ENCODE measurements around the gene UNKL.
"Not testable (repeated sequence)": the region's sequence is repeated elsewhere in the genome, so short reads cannot be mapped to it uniquely, and the experiment has no call there.

UNKL gene

DNA sequence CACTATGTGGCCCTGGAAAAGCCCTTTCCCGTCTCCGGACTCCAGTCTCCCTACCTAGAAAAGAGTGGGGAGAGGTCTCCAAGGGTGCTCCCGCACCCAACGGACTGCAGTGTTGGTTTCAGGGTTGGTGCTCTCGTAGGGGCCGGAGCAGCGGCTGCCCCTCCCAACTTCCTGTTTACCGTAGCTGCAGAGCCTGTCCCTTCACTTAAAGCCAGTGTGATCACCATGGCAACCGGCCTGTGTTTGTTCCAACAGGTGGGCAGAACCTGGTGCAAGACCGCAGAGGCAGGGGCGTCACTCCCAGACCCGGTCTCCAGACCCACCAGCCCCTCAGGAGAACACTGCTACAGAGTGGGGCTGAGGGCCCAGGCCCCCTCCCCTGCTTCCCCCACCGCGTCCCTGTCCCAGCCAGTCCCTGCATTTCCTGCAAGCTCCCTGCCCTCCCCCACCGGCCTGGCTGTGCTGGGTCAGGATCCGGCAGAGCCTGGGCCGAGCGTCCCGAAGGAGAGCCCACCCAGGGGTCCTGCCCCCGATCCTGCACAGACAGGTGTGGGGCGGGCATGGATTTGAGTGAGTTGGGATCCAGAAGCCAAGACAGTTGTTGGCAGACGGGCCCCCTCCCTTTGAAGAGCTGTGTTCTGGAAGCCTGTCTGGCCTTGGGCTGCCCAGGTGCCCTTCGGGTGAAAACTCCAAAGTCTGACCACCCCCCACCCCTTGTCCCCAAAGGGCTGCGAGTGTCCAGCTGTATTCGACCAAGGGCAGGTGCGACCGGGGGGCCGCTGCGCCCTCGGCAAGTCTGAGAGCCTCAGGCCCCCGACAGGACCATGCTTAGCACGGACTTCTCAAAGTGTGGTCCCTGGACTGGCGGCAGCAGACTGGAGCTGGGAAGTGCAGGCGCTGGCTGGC, 82.5 kb downstream of the UNKL start:
- peaks cover 14 to 24% of the 10 kb centered on the region in 2 donors for H3K4me1 Mint-ChIP-seq (ENCODE audit: low read depth in 2 of 2)
- peak overlapping the region; percentile 92 to 94 for H3K27ac Mint-ChIP-seq
- ATAC-seq (replicated peaks): peak; percentile 74
- peak overlapping the region; percentile 83 to 88 for H3K4me3 Mint-ChIP-seq
- no peaks in the 10 kb centered on the region for H3K9me3 Mint-ChIP-seq
- peaks cover 0 to 15% of the 10 kb centered on the region in 2 donors for H3K27me3 Mint-ChIP-seq
- peak; percentile 70 to 76 (median 73) for DNase-seq
- peaks cover 14% of the 10 kb centered on the region for H3K36me3 Mint-ChIP-seq (ENCODE audit: insufficient read depth)

DNA sequence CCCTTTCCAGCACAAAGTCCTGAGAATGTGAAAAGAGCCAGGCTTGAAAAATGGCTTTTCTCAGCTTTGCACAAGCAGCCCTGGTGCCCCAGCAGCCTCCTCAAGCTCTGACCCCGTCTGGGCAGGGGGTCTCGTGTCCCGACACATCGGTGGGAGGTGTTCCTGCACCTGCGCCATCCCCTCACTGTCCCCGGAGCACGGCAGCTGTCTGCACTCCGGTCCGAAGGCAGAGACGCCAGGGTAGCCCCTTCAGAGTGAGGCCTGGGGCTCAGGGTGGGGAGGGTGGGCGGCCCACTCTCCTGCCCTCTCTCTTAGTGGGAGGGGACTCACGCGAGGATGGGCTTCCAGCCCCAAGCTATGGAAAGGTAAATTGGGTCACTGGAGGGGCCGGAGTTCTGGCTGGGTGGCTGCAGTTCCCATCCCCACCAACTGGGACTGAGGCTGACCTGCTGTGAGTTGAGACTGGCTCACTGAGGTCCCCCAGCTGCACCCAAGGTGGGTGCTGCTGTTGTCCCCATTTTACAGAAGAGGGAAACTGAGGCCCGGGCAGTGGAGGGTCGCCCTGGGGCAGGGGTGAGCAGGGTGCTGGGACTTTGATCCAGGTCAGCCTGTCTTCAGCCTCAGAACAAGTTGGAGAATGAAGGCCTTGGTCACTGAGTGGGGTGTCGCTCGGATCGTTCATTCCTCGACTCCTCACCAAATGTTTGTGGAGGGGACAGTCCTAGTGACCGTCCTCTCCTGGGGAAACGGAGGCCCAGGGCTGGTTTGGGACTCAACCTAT, 83.4 kb downstream of the UNKL start:
- Mint-ChIP-seq H3K4me1 (ENCODE audit: low read depth in 2 of 2) (peaks cover 14 to 24% of the 10 kb centered on the region in 2 donors), H3K4me3 (peak overlapping the region; percentile 83 to 88), H3K36me3 (ENCODE audit: insufficient read depth) (peaks cover 18% of the 10 kb centered on the region), H3K27ac (peak overlapping the region; percentile 92 to 94), H3K9me3 (no peaks in the 10 kb centered on the region), H3K27me3 (peaks cover 0 to 15% of the 10 kb centered on the region in 2 donors)
- ATAC-seq (replicated peaks) (no peak), DNase-seq (no peak)

DNA sequence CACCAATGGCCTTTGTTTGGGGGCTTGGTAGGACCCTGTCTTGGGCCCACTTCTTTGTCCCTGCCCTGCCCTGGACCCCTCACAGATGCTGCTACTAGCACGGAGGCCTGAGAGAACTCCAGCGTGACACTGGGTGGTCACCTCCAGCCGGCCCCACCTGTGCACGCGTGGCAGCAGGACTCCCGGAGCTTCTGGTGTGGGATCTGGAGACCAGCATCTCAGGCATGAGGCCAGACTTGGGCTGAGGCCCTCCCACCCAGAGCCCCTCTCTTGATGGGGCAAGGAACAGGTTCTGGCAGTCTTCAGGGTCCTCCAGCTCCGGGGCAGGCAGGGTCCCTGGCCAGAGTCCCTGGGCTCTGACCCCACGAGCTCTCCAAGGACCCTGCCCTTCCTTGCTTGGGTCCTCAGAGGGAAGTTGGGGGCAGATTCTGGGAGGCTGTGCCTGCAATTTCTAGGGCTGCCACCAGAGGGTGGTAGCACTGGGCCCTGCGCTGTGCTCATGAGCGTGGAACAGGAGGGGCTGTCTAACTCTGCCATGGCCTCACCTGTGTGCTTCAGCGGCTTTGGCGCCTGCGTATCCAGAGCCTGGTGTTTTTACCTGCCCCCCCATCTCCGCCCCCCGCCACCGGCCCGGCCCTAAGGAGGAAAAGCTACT, 84.1 kb downstream of the UNKL start:
- no peak overlapping the region for H3K27ac Mint-ChIP-seq
- H3K4me1 Mint-ChIP-seq (ENCODE audit: low read depth in 2 of 2): peaks cover 14 to 23% of the 10 kb centered on the region in 2 donors
- peaks cover 22% of the 10 kb centered on the region for H3K36me3 Mint-ChIP-seq (ENCODE audit: insufficient read depth)
- no peaks in the 10 kb centered on the region for H3K9me3 Mint-ChIP-seq
- DNase-seq (no peak), ATAC-seq (replicated peaks) (no peak)
- peaks cover 0 to 15% of the 10 kb centered on the region in 2 donors for H3K27me3 Mint-ChIP-seq
- H3K4me3 Mint-ChIP-seq: no peak overlapping the region

DNA sequence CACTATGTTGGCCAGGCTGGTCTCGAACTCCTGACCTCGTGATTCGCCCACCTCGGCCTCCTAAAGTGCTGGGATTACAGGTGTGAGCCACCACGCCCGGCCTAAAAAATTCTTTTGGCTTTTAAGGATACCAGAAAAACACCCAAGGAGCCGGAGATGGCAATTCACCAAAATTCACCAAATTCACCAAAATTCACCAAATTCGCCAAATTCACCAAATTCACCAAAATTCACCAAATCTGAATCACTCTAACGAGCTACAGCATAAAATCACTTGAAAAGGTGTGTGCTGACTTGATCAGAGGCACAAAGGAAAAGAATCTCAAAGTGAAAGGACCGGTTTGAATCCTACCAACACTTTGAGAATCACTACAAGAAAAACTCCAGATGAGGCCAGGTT, 85.5 kb downstream of the UNKL start:
- not testable (repeated sequence) for H3K27me3 Mint-ChIP-seq; ATAC-seq (replicated peaks); DNase-seq; H3K9me3 Mint-ChIP-seq
- Mint-ChIP-seq H3K36me3 (ENCODE audit: insufficient read depth) (peaks cover 32% of the 10 kb centered on the region), H3K4me1 (ENCODE audit: low read depth in 2 of 2) (peaks cover 14 to 17% of the 10 kb centered on the region in 2 donors), H3K4me3 (peak overlapping the region in 1 of 2 donors; percentile 46), H3K27ac (peak overlapping the region in 1 of 2 donors; percentile 55)

DNA sequence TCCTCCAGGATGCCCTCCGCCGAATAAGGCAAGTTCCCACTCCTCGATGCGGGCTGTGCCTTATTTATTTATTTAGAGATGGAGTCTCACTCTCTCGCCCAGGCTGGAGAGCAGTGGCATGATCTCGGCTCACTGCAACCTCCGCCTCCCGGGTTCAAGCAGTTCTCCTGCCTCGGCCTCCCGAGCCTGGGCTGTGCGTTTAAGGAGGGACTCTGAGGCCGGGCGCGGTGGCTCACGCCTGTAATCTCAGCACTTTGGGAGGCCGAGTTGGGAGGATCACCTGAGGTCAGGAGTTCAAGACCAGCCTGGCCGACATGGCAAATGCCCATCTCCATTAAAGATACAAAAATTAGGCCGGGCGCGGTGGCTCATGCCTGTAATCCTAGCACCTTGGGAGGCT, 86.4 kb downstream of the UNKL start:
- not testable (repeated sequence) for DNase-seq; H3K27ac Mint-ChIP-seq; H3K9me3 Mint-ChIP-seq; H3K4me3 Mint-ChIP-seq; H3K27me3 Mint-ChIP-seq; ATAC-seq (replicated peaks)
- H3K36me3 Mint-ChIP-seq (ENCODE audit: insufficient read depth): peaks cover 40% of the 10 kb centered on the region
- H3K4me1 Mint-ChIP-seq (ENCODE audit: low read depth in 2 of 2): peaks cover 14 to 17% of the 10 kb centered on the region in 2 donors

DNA sequence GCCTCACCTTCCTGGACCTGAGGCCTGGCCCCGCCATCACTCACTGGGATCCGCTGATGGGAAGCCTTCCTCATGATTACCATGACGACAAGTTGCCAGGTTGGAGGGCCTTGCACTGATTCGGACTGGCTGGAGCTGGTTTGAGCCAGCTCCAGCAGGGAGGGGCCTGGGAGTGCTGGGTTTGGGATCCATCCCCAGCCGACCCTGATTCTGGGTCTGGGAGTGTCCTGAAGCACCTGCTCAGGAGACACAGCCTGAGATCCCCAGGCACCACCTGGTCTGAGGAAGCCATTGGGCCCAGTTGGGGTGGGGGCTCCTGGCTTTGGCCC, 86.9 kb downstream of the UNKL start:
- Mint-ChIP-seq H3K4me1 (ENCODE audit: low read depth in 2 of 2) (peaks cover 11 to 14% of the 10 kb centered on the region in 2 donors), H3K27ac (no peak overlapping the region), H3K9me3 (no peaks in the 10 kb centered on the region), H3K27me3 (peaks cover 0 to 5% of the 10 kb centered on the region in 2 donors), H3K4me3 (no peak overlapping the region), H3K36me3 (ENCODE audit: insufficient read depth) (peaks cover 45% of the 10 kb centered on the region)
- DNase-seq (no peak), ATAC-seq (replicated peaks) (no peak)

DNA sequence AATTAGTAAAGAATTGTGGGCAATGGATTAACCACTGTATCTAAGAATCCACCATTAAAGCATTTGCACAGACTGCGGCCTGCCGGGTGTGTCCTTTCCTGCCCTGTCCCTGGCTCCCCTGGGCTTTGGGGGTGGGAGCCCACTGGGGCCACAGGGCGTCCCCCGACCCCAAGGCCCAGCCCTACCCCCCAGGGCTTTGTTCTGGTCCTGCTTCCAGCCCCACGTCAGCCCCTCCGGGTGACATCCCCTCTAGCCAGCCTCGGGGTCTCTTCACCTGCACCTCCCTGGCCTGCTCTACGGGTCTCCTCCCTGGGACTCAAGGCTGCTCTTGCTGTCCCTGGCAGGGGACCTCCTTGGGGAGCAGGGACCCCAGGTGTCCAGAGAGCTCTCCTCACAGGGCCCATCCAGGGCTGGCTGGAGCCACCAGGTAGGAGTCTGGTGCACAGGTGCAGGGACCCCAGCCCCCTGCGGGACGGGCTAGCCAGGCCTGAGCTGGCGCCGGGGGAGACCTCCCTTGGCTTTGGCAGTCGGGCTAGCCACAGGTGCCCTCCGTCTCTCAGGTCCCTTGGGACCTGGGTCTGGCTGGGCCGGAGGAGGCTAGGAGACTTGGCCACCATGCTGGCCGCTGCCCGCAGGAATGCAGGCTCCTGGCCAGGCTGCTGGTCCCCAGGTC, 87.4 kb downstream of the UNKL start:
- DNase-seq (no peak), ATAC-seq (replicated peaks) (no peak)
- Mint-ChIP-seq H3K27me3 (peaks cover 0 to under 1% of the 10 kb centered on the region in 2 donors), H3K9me3 (no peaks in the 10 kb centered on the region), H3K36me3 (ENCODE audit: insufficient read depth) (peaks cover 50% of the 10 kb centered on the region), H3K4me3 (no peak overlapping the region), H3K4me1 (ENCODE audit: low read depth in 2 of 2) (peaks cover 9 to 10% of the 10 kb centered on the region in 2 donors), H3K27ac (no peak overlapping the region)

DNA sequence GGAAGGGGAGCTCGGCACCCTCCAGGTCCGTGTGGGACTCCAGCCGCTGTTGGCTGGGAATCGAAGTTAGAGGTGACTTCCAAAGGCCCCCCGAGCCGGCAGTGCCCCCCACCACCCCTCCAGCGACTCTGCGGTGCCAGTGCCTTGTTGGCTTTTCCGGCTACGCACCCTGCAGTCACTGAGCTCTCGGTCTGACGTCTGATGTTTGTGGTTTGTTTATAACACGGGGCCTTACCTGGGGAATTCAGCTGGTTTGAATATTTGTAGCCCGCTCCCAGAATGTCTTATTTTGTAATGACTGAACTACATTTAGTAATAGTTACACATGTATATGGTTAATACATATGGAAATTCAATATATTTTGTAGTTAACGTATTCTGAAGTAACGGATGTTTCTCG, 88.1 kb downstream of the UNKL start:
- Mint-ChIP-seq H3K9me3 (no peaks in the 10 kb centered on the region), H3K4me3 (no peak overlapping the region), H3K27ac (peak overlapping the region in 1 of 2 donors; percentile 49), H3K4me1 (ENCODE audit: low read depth in 2 of 2) (peaks cover 3% of the 10 kb centered on the region in 2 donors), H3K36me3 (ENCODE audit: insufficient read depth) (peaks cover 57% of the 10 kb centered on the region), H3K27me3 (no peaks in the 10 kb centered on the region)
- no peak for ATAC-seq (replicated peaks)
- no peak for DNase-seq

DNA sequence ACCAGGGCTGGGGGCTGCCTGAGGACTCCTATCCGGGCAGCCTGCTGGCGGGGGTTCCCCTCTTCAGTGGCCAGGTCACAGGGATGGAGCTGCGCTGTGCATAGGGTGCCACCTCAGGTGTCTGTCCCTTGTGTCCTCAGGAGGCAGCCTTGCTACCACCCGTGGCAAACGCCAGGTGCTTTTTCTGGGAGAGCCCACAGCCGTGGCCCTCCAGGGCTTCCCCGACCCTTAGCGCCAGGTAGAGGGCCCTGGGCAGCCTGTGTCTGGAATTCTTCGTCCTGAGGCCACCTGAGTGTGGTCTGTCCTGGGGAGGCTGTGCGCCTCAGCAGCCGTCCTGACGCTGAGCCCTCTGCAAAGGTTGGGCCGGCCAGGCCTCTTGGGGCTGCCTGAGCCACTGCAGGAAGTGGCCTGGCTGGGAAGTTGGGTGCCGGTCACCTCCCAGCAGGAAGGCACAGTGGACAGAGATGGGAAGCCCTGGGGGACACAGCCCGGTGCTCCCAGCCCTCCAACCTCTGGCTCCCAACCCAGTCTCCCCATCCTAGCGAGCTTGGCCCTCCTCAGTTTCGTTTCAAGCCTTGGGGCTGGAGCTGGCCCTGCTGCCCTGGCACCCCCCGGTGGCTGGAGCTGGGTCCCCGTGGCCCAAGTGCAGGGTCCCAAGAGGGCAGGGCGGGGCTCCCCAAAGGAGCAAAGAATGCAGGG, 88.7 kb downstream of the UNKL start:
- peak; percentile 11 for ATAC-seq (replicated peaks)
- H3K27me3 Mint-ChIP-seq: no peaks in the 10 kb centered on the region

DNA sequence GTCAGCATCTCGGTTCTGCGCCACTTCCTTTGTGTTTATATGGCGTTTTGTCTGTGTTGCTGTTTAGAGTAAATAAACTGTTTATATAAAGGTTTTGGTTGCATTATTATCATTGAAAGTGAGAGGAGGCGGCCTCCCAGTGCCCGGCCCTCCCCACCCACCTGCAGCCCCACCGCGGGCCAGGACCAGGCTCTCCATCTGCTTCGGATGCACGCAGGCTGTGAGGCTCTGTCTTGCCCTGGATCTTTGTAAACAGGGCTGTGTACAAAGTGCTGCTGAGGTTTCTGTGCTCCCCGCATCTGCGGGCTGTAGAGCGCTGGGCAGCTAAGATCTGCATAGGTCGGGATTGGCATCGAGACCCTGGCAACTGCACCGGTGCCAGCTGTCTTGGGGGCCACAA, 89.2 kb downstream of the UNKL start:
- Mint-ChIP-seq H3K9me3 (no peaks in the 10 kb centered on the region), H3K27ac (peak overlapping the region in 1 of 2 donors; percentile 29)

More for the DNA sequence above, 88.7 kb downstream of the UNKL start:
- no peak for DNase-seq
- Mint-ChIP-seq H3K4me1 (ENCODE audit: low read depth in 2 of 2) (no peaks in the 10 kb centered on the region), H3K27ac (peak overlapping the region in 1 of 2 donors; percentile 29), H3K36me3 (ENCODE audit: insufficient read depth) (peaks cover 59% of the 10 kb centered on the region), H3K4me3 (no peak overlapping the region), H3K9me3 (no peaks in the 10 kb centered on the region)

DNA sequence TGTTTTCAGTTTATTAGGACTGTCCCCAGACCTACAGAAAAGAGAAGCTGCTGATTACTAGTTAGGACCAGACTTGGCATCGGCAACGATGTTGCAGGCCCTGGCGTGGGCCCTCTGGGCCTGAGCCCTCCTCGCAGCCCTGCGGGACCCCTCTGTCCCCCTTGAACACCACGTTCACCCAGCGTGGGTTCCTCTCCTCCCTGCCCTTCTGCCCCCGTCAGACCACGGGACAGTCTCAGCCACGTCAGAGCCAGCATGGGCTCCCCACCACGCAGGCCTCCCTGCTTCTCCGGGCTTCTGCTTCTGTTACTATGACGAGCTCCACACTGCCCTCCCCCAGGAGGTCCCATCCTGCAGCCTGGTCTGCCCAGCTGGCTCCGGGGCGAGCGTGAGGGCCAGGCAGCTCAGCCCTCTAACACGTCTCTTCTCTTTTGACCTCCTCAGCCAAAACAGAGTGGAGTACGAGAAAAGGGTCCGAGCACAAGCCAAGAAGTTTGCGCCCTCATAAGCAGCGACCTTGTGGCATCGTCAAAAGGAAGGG, 90.1 kb downstream of the UNKL start:
- H3K36me3 Mint-ChIP-seq (ENCODE audit: insufficient read depth): peaks cover 74% of the 10 kb centered on the region
- H3K4me3 Mint-ChIP-seq: peak overlapping the region in 1 of 2 donors; percentile 31
- no peaks in the 10 kb centered on the region for H3K4me1 Mint-ChIP-seq (ENCODE audit: low read depth in 2 of 2)
- DNase-seq (no peak), ATAC-seq (replicated peaks) (no peak)
- H3K27ac Mint-ChIP-seq: peak overlapping the region in 1 of 2 donors; percentile 83
- H3K9me3 Mint-ChIP-seq: no peaks in the 10 kb centered on the region
- no peaks in the 10 kb centered on the region for H3K27me3 Mint-ChIP-seq

More for the DNA sequence above, 89.2 kb downstream of the UNKL start:
- Mint-ChIP-seq H3K4me3 (no peak overlapping the region), H3K27me3 (no peaks in the 10 kb centered on the region), H3K4me1 (ENCODE audit: low read depth in 2 of 2) (no peaks in the 10 kb centered on the region), H3K36me3 (ENCODE audit: insufficient read depth) (peaks cover 65% of the 10 kb centered on the region)
- ATAC-seq (replicated peaks) (no peak), DNase-seq (no peak)

Measured in effector memory CD8-positive, alpha-beta T cell (primary cell).